Measurements from ENCODE around the gene ITPKB. TPM values are rescaled to one million over a fixed set of nuclear protein-coding genes. Genes with fewer than 3 reads are reported as not detected.

The ITPKB gene
- polyA plus RNA-seq, 1 donor from 2014 or later, result 20.4 TPM

- peaks cover 0 to 5% (median 0%) of the 10 kb centered on the region in 3 donors for H3K9me3 Mint-ChIP-seq
- H3K4me3 Mint-ChIP-seq, result peak overlapping the region in 3 of 4 donors; percentile 12 to 54 (median 30)
- peak overlapping the region in 2 of 3 donors; percentile 43 to 63 for H3K27ac Mint-ChIP-seq
- no peaks in the 10 kb centered on the region for H3K27me3 Mint-ChIP-seq
- peaks cover 13 to 23% (median 17%) of the 10 kb centered on the region in 3 donors for H3K4me1 Mint-ChIP-seq
- H3K36me3 Mint-ChIP-seq, result no peaks in the 10 kb centered on the region
Observed at GRCh38 chr1:226741009-226741408, 1.9 kb upstream of the ITPKB start.

GRCh38 chr1:226739696-226740065, 599 bp upstream of the ITPKB start:
- Mint-ChIP-seq H3K27me3 (no peaks in the 10 kb centered on the region), H3K4me3 (peak overlapping the region; percentile 90 to 100 (median 98)), H3K9me3 (peaks cover 0 to 5% (median 0%) of the 10 kb centered on the region in 3 donors), H3K4me1 (peaks cover 13 to 30% (median 27%) of the 10 kb centered on the region in 3 donors), H3K27ac (peak overlapping the region; percentile 87 to 98 (median 98)), H3K36me3 (no peaks in the 10 kb centered on the region)

DNA sequence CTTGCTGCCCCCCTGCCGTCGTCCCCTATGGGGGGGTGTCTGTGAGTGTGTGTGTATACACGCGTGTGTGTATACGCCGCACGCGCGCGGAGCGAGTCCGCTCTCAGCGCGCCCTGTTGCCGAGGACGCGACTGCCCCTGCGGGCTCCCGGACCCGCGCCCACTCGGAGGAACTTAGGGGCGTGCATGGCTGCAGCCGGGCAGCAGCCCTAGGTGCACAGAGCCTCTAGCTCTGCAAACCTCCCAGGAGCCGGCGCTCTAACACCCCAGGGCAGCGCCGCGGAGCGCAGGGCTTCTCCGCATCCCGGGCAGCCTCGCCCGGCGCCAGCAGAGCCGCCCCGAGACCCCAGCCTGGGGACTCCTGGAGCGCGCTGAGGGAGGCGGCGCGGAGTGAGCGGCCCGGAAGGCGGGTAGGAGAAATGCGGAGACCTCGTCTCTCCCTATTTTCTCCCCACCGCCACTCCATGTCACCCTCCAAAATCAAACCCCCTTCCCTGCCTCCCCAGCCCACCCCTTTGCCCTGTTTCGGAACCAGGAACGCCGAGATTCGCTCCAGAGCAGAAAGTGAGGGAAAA, 574 bp downstream of the ITPKB start:
- peaks cover 21 to 42% (median 39%) of the 10 kb centered on the region in 3 donors for H3K4me1 Mint-ChIP-seq
- peak overlapping the region; percentile 87 to 98 (median 98) for H3K27ac Mint-ChIP-seq
- H3K4me3 Mint-ChIP-seq, result peak overlapping the region; percentile 90 to 100 (median 98)
- peaks cover 0 to 3% (median 0%) of the 10 kb centered on the region in 3 donors for H3K9me3 Mint-ChIP-seq
- no peaks in the 10 kb centered on the region for H3K36me3 Mint-ChIP-seq
- H3K27me3 Mint-ChIP-seq, result no peaks in the 10 kb centered on the region

- Mint-ChIP-seq H3K4me3 (peak overlapping the region; percentile 90 to 100 (median 98)), H3K27me3 (no peaks in the 10 kb centered on the region), H3K36me3 (no peaks in the 10 kb centered on the region)
Observed at GRCh38 chr1:226737819-226738420, 1.2 kb downstream of the ITPKB start.

GRCh38 chr1:226736908-226737818, 1.9 kb downstream of the ITPKB start:
- H3K27me3 Mint-ChIP-seq, result no peaks in the 10 kb centered on the region
- H3K27ac Mint-ChIP-seq, result peak overlapping the region in 1 of 3 donors; percentile 98
- H3K4me1 Mint-ChIP-seq, result peaks cover 30 to 52% (median 47%) of the 10 kb centered on the region in 3 donors
- no peaks in the 10 kb centered on the region for H3K36me3 Mint-ChIP-seq
- peak overlapping the region; percentile 90 to 100 (median 98) for H3K4me3 Mint-ChIP-seq
- no peaks in the 10 kb centered on the region for H3K9me3 Mint-ChIP-seq

More at GRCh38 chr1:226737819-226738420, 1.2 kb downstream of the ITPKB start:
- peaks cover 26 to 47% (median 43%) of the 10 kb centered on the region in 3 donors for H3K4me1 Mint-ChIP-seq
- H3K9me3 Mint-ChIP-seq, result no peaks in the 10 kb centered on the region
- peak overlapping the region; percentile 86 to 98 (median 98) for H3K27ac Mint-ChIP-seq

GRCh38 chr1:226736001-226736907, 2.8 kb downstream of the ITPKB start:
- H3K36me3 Mint-ChIP-seq, result peaks cover 3% of the 10 kb centered on the region
- H3K27ac Mint-ChIP-seq, result peak overlapping the region in 1 of 3 donors; percentile 46
- no peaks in the 10 kb centered on the region for H3K9me3 Mint-ChIP-seq
- peaks cover 35 to 56% (median 51%) of the 10 kb centered on the region in 3 donors for H3K4me1 Mint-ChIP-seq
- H3K4me3 Mint-ChIP-seq, result peak overlapping the region; percentile 89 to 100 (median 90)
- H3K27me3 Mint-ChIP-seq, result no peaks in the 10 kb centered on the region

DNA sequence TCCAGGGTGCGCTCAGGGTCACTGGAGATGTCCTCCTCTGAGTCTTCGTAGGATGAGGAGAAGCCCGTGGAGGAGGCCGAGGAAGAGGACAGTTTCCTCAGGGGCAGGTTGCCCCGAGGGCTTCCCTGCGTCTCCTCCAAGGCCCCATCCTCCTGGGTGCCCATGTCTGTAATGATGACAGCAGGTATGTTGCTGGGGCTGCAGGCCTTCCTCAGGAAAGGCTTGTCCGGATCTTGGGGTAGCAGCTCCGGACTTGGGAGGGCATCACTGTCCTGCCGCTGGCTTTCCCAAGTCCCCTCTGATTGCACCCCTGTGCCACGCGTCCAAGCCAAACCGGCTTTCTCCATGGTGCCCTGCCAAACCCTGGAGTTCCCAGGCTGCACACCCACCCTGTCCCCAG, 3.5 kb downstream of the ITPKB start:
- Mint-ChIP-seq H3K4me1 (peaks cover 37 to 58% (median 53%) of the 10 kb centered on the region in 3 donors), H3K36me3 (peaks cover 6% of the 10 kb centered on the region), H3K27me3 (no peaks in the 10 kb centered on the region), H3K9me3 (no peaks in the 10 kb centered on the region), H3K4me3 (peak overlapping the region; percentile 72 to 91 (median 82)), H3K27ac (peak overlapping the region in 1 of 3 donors; percentile 69)

- H3K36me3 Mint-ChIP-seq, result peaks cover 7% of the 10 kb centered on the region
- H3K4me1 Mint-ChIP-seq, result peaks cover 39 to 59% (median 55%) of the 10 kb centered on the region in 3 donors
- no peaks in the 10 kb centered on the region for H3K27me3 Mint-ChIP-seq
- peak overlapping the region in 2 of 3 donors; percentile 2 to 69 for H3K27ac Mint-ChIP-seq
- H3K9me3 Mint-ChIP-seq, result no peaks in the 10 kb centered on the region
- peak overlapping the region; percentile 72 to 91 (median 82) for H3K4me3 Mint-ChIP-seq
Observed at GRCh38 chr1:226734611-226735153, 4.4 kb downstream of the ITPKB start.

- peaks cover 42 to 56% (median 51%) of the 10 kb centered on the region in 3 donors for H3K4me1 Mint-ChIP-seq
- H3K4me3 Mint-ChIP-seq, result peak overlapping the region; percentile 72 to 91 (median 82)
- H3K9me3 Mint-ChIP-seq, result no peaks in the 10 kb centered on the region
- H3K27me3 Mint-ChIP-seq, result no peaks in the 10 kb centered on the region
- peaks cover 7% of the 10 kb centered on the region for H3K36me3 Mint-ChIP-seq
- H3K27ac Mint-ChIP-seq, result peak overlapping the region in 2 of 3 donors; percentile 53 to 69
Observed at GRCh38 chr1:226733876-226734275, 5.2 kb downstream of the ITPKB start.

DNA sequence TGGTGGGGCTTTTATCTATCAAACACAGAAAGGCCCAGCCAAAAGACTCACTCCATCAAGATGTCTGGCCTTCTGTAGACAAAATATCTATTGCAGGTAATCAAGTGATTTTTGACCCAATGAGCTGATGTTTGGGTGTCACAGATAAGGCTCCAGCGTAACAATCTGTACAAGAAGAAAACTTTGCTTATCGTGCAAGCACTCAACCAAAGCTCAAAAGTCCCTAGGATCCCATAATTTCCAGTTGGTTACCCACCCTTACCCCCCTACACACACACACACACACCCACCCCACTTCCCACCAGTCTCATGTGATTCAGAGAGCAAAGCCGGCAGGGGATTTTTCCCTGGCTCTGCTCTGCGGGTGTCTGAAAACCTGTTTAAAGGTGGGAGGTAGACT, 5.8 kb downstream of the ITPKB start:
- peaks cover 7% of the 10 kb centered on the region for H3K36me3 Mint-ChIP-seq
- H3K27me3 Mint-ChIP-seq, result no peaks in the 10 kb centered on the region
- no peaks in the 10 kb centered on the region for H3K9me3 Mint-ChIP-seq
- peaks cover 48 to 62% (median 50%) of the 10 kb centered on the region in 3 donors for H3K4me1 Mint-ChIP-seq
- H3K27ac Mint-ChIP-seq, result peak overlapping the region in 2 of 3 donors; percentile 53 to 69
- peak overlapping the region; percentile 72 to 91 (median 82) for H3K4me3 Mint-ChIP-seq

DNA sequence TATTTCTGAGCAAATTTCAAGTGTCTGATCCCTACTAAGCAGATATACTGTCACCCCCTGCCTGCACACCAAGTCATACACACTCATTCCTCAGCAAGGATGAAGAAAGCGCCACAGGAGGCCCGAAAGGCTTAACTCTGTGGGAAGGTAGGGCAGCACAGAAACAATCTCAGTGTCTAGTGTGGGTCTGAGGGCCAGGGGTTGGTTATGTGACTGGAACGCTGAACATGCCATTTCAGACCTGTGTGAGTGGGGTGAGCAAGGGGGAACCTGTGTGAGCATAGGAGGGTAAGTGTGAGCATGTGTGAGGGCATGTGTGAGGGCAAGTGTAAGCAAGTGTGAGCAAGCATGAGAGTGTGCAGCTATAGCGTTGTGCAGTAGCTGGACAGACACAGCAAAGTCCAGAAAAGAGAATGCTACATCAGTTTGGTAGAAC, 6.2 kb downstream of the ITPKB start:
- H3K27me3 Mint-ChIP-seq, result no peaks in the 10 kb centered on the region
- peak overlapping the region; percentile 72 to 91 (median 82) for H3K4me3 Mint-ChIP-seq
- peaks cover 50 to 66% (median 54%) of the 10 kb centered on the region in 3 donors for H3K4me1 Mint-ChIP-seq
- peaks cover 7% of the 10 kb centered on the region for H3K36me3 Mint-ChIP-seq
- H3K27ac Mint-ChIP-seq, result peak overlapping the region in 2 of 3 donors; percentile 53 to 69
- no peaks in the 10 kb centered on the region for H3K9me3 Mint-ChIP-seq

GRCh38 chr1:226731257-226731893, 7.7 kb downstream of the ITPKB start:
- Mint-ChIP-seq H3K27ac (peak overlapping the region; percentile 29 to 63 (median 53)), H3K36me3 (peaks cover 7% of the 10 kb centered on the region), H3K27me3 (no peaks in the 10 kb centered on the region), H3K9me3 (no peaks in the 10 kb centered on the region), H3K4me1 (peaks cover 62 to 78% (median 66%) of the 10 kb centered on the region in 3 donors), H3K4me3 (peak overlapping the region; percentile 64 to 91 (median 69))

GRCh38 chr1:226730836-226731235, 8.2 kb downstream of the ITPKB start:
- H3K36me3 Mint-ChIP-seq, result peaks cover 7% of the 10 kb centered on the region
- peaks cover 66 to 83% (median 71%) of the 10 kb centered on the region in 3 donors for H3K4me1 Mint-ChIP-seq
- H3K9me3 Mint-ChIP-seq, result no peaks in the 10 kb centered on the region
- peak overlapping the region; percentile 29 to 53 (median 41) for H3K27ac Mint-ChIP-seq
- H3K27me3 Mint-ChIP-seq, result no peaks in the 10 kb centered on the region
- H3K4me3 Mint-ChIP-seq, result peak overlapping the region; percentile 64 to 91 (median 69)

Measured in IgD-negative memory B cell (primary cell).